Thyroid gland (tissue), 4 donors: ENCODE results near the gene TMEM121. TPM values are rescaled to one million over a fixed set of nuclear protein-coding genes. Genes with fewer than 3 reads are reported as not detected.

Experiments
- DNase-seq, 2 donors: peaks; one replicate each; pipeline ENCODE4 v3.0.0-alpha.2; 2019
- H3K27ac ChIP-seq, 3 donors: fragments of 200-600 bp; sonication (generic); 1 replicate in 2 of 3; 2 replicates in 1 of 3; pipeline ENCODE4 v1.5.1; 2016 to 2019; ENCODE audit warnings: mild to moderate bottlenecking in 1 of 3, moderate library complexity in 1 of 3
- H3K27me3 ChIP-seq: fragments of 200-600 bp; sonication (generic); one replicate; pipeline ENCODE4 v1.5.1; 2019
- H3K36me3 ChIP-seq, 2 donors: fragments of 200-600 bp; sonication (generic); one replicate each; pipeline ENCODE4 v1.5.1; 2016 to 2019
- H3K4me1 ChIP-seq, 2 donors: fragments of 200-600 bp; sonication (generic); one replicate each; pipeline ENCODE4 v1.5.1; 2017 to 2019
- H3K4me3 ChIP-seq, 3 donors: fragments of 200-600 bp; sonication (generic); replicated peaks in 1 of 3; 1 replicate in 2 of 3; 2 replicates in 1 of 3; pipeline ENCODE4 v1.5.1; 2016; ENCODE audit warnings: mild to moderate bottlenecking in 1 of 3
- H3K9me3 ChIP-seq: fragments of 200-600 bp; sonication (generic); one replicate; pipeline ENCODE4 v1.5.1; 2017
- POLR2A ChIP-seq, 2 donors: fragments of 450-650 bp; IDR thresholded peaks; one replicate each; pipeline ENCODE4 v1.6.1; 2017; ENCODE audit warnings: antibody characterized with exemption in 2 of 2, mild to moderate bottlenecking in 2 of 2, moderate library complexity in 1 of 2
- WGBS, 2 donors: methylation state at CpG; one replicate each; pipeline ENCODE4 v1.1.5; 2017; 5-methylcytosine and 5-hydroxymethylcytosine counted together
- intact Hi-C: fragments of 100-400 bp; cut with DNase I; formaldehyde crosslinking; loops from one replicate; pipeline ENCODE4 v1.15.1; 2023
- total RNA-seq, 4 donors: library from RNA; depleted of rRNA; stranded (reverse); fragments of >200 nt; gene quantifications; one replicate each; pipeline ENCODE4 v1.2.3, GENCODE V29; 2016
- TF ChIP-seq, protein P1 (sequence below), 6 experiments: fragments of 200-600 bp in 3 of 6; fragments of 450-650 bp in 3 of 6; sonication (generic) in 3 of 6; IDR thresholded peaks; one replicate each; pipeline ENCODE4 v1.5.1; 2016 to 2019; ENCODE audit warnings: antibody characterized with exemption in 6 of 6, mild to moderate bottlenecking in 2 of 6, inconsistent platforms in 1 of 6, moderate library complexity in 1 of 6

The TMEM121 gene
- total RNA-seq, 4 donors from 2014 or later, result 9.3 to 19.1 (median 15.2) TPM

DNA sequence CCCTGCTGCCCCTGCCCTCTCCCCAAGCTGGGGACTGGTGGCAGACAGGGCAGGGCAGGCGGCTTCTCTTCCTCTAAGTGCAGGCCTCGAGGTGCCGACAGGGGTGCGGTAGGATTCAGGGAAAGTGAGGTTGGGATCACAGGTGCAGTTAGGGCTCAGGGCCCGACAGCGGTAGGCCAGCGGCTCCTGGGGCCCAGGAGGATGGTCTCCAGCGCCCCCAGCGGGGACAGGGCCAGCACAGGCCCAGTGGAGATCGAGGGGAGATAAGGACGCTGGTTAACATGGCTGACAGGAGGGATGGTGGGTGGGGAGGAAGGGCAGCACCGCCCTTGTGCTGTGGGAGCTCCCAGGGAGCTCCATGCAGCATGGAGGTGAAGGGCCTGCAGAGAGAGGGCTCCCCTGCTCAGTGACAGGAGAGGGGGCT, 40.6 kb upstream of the TMEM121 start:
- Histone ChIP-seq H3K4me3 (no peak overlapping the region), H3K9me3 (no peaks in the 10 kb centered on the region), H3K27ac (peak overlapping the region in 2 of 3 donors; percentile 33 to 73), H3K4me1 (peaks cover 66 to 88% of the 10 kb centered on the region in 2 donors), H3K36me3 (no peaks in the 10 kb centered on the region), H3K27me3 (no peaks in the 10 kb centered on the region)
- peak in 1 of 2 donors; percentile 35 for DNase-seq
- intact Hi-C loops, result loop anchor here (5.0 kb wide), 1 partner anchor 118 kb away; no protein-coding TSS in a partner anchor
- TF ChIP-seq POLR2A (IDR thresholded peaks at IDR 0.05), result no peak
- TF ChIP-seq, protein P1, sequence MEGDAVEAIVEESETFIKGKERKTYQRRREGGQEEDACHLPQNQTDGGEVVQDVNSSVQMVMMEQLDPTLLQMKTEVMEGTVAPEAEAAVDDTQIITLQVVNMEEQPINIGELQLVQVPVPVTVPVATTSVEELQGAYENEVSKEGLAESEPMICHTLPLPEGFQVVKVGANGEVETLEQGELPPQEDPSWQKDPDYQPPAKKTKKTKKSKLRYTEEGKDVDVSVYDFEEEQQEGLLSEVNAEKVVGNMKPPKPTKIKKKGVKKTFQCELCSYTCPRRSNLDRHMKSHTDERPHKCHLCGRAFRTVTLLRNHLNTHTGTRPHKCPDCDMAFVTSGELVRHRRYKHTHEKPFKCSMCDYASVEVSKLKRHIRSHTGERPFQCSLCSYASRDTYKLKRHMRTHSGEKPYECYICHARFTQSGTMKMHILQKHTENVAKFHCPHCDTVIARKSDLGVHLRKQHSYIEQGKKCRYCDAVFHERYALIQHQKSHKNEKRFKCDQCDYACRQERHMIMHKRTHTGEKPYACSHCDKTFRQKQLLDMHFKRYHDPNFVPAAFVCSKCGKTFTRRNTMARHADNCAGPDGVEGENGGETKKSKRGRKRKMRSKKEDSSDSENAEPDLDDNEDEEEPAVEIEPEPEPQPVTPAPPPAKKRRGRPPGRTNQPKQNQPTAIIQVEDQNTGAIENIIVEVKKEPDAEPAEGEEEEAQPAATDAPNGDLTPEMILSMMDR (IDR thresholded peaks at IDR 0.05), result peak in 2 of 6 experiments; percentile 7 to 10
- 38% methylated on average over 11 of the region's 12 CpGs; no CpG with 5 or more reads in 1 of the 2 donors for WGBS, 2 donors

DNA sequence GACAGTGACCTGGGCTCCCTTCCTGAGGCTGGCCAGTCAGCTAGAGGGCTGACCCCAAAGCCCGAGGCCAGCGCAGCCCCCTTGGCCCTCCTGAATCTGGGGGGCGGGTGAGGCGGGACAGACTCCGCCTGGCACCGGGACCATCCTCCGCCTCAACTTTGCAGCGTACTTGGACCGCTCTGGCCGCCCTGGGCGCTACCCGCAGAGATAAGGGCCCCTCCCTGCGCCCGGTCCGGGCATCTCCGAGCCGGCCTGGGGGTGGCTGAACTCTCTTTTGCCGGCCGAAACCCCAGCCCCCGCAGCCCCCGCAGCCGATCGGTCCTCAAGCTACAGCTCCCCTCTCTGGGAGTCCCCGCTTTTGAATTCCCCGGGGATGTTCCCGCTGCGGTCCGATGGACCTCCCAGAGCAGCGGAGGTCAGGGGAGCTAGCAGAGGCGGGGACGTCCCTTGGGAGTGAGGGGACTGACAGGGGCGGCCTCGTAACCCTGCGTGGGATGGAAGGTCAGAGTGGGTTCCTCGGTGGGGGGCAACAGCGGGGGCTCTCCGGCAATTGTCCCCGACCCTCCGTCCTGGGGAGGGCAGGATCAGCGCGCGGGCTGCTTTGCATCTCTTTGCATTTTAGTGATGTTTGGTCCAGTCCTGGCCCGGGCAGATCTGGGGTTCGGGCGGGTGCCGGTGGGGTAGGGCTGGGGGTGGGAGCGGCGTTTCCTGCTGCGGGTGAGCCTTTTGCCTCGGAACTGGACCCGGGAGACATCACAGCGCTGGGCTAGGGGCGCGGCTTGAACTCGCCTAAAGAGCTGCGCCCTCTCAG, 40.0 kb upstream of the TMEM121 start, which contains the start of gene CRIP1:
Gene CRIP1 (plus strand): TSS at position 724 of the 811 bp plus-strand sequence. CDS start 374 bp downstream, outside the sequence.
- H3K4me3 ChIP-seq, result peak within 1 kb of the TSS in 1 of 3 donors; percentile 54
- TF ChIP-seq, protein P1 (IDR thresholded peaks at IDR 0.05), result no peak
- no peak for TF ChIP-seq POLR2A (IDR thresholded peaks at IDR 0.05)
- WGBS, 2 donors, result 21% methylated on average over 26 of the region's 56 CpGs; no CpG with 5 or more reads in 1 of the 2 donors
- no peaks in the 10 kb centered on the region for H3K9me3 ChIP-seq
- no peaks in the 10 kb centered on the region for H3K27me3 ChIP-seq
- H3K4me1 ChIP-seq, result peaks cover 62 to 81% of the 10 kb centered on the region in 2 donors
- H3K27ac ChIP-seq, result peak within 1 kb of the TSS; percentile 73 to 92 (median 75)
- H3K36me3 ChIP-seq, result no peaks in the 10 kb centered on the region
- no peak for DNase-seq
- intact Hi-C loops, result loop anchor here (5.0 kb wide), 1 partner anchor 119 kb away; no protein-coding TSS in a partner anchor

GRCh38 chr14:105486974-105487448, 39.4 kb upstream of the TMEM121 start:
- Histone ChIP-seq H3K4me3 (peak overlapping the region in 1 of 3 donors; percentile 54), H3K27ac (peak overlapping the region; percentile 73 to 92 (median 75)), H3K4me1 (peaks cover 60 to 81% of the 10 kb centered on the region in 2 donors), H3K36me3 (no peaks in the 10 kb centered on the region), H3K9me3 (no peaks in the 10 kb centered on the region), H3K27me3 (no peaks in the 10 kb centered on the region)
- WGBS, 2 donors, result 9% methylated on average over 4 of the region's 45 CpGs; no CpG with 5 or more reads in 1 of the 2 donors
- intact Hi-C loops, result loop anchor here (5.0 kb wide), 1 partner anchor 120 kb away; no protein-coding TSS in a partner anchor
- TF ChIP-seq POLR2A (IDR thresholded peaks at IDR 0.05), result peak in 1 of 2 donors; percentile 38
- TF ChIP-seq, protein P1 (IDR thresholded peaks at IDR 0.05), result no peak
- DNase-seq, result peak in 1 of 2 donors; percentile 38

DNA sequence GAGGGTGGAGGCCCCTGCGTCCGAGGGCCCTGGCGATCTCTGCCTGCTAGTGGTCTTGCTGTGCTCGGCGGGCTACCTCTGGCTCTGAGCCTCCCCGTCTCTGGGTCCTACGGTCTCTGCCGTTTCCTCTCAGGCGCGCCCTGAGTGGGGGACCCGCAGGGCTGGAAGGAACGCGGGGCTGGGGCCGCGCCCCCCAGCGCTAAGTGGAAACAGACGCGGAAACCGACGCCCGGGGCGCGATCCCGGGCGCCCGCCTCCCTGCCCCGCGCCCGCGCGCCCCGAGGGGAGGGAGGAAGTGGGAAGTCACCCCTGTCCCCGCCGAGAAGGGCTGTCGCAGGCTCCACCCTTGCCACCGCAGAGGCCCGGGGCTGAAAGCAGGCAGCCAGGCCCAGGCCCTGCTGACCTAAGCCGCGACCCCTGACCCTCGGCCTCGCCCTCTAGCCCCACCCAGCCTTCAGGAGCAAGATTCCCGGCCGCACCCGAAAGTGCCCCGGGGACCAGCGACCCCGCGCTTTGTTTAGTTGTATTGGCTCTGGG, 38.9 kb upstream of the TMEM121 start:
- peak overlapping the region; percentile 73 to 92 (median 75) for H3K27ac ChIP-seq
- 4% methylated on average over 25 of the region's 48 CpGs; no CpG with 5 or more reads in 1 of the 2 donors for WGBS, 2 donors
- intact Hi-C loops, result loop anchor here (5.0 kb wide), 1 partner anchor 120 kb away; no protein-coding TSS in a partner anchor
- DNase-seq, result peak; percentile 50 to 54
- H3K27me3 ChIP-seq, result no peaks in the 10 kb centered on the region
- H3K4me3 ChIP-seq, result peak overlapping the region in 1 of 3 donors; percentile 54
- no peak for TF ChIP-seq POLR2A (IDR thresholded peaks at IDR 0.05)
- TF ChIP-seq, protein P1 (IDR thresholded peaks at IDR 0.05), result no peak
- H3K36me3 ChIP-seq, result no peaks in the 10 kb centered on the region
- H3K9me3 ChIP-seq, result no peaks in the 10 kb centered on the region
- peaks cover 55 to 76% of the 10 kb centered on the region in 2 donors for H3K4me1 ChIP-seq
